ENCODE data around the gene CALU.

DNA sequence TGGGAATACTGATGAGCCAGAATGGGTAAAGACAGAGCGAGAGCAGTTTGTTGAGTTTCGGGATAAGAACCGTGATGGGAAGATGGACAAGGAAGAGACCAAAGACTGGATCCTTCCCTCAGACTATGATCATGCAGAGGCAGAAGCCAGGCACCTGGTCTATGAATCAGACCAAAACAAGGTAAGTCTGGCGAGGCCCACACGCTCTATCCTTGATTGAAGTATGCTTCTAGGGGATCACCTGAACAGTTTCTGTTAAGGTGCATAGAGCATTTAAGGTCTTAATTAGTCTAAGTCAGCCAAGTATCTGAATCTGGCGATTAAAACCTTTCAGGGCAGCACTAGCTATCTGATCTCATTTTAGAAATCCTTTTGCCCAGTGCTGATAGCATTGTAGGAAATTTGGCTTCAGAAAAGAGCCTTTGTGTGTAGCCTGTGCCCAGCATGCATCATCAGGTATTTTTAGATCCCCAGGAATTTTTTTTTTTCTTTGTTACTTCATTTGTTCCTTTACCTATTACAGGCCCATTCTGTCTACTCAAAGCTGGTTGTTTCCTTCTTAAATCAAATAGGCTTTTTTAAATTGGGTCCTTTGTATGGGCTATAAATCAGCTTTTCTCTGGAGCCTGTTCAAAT is 28.4 kb downstream of the CALU start:
- TF ChIP-seq, protein P1, sequence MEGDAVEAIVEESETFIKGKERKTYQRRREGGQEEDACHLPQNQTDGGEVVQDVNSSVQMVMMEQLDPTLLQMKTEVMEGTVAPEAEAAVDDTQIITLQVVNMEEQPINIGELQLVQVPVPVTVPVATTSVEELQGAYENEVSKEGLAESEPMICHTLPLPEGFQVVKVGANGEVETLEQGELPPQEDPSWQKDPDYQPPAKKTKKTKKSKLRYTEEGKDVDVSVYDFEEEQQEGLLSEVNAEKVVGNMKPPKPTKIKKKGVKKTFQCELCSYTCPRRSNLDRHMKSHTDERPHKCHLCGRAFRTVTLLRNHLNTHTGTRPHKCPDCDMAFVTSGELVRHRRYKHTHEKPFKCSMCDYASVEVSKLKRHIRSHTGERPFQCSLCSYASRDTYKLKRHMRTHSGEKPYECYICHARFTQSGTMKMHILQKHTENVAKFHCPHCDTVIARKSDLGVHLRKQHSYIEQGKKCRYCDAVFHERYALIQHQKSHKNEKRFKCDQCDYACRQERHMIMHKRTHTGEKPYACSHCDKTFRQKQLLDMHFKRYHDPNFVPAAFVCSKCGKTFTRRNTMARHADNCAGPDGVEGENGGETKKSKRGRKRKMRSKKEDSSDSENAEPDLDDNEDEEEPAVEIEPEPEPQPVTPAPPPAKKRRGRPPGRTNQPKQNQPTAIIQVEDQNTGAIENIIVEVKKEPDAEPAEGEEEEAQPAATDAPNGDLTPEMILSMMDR (conservative IDR thresholded peaks at IDR 0.05; ENCODE audit: low read depth in 2 of 2), result no peak
- TF ChIP-seq POLR2AphosphoS5 (IDR thresholded peaks at IDR 0.05; ENCODE audit: low read depth), result no peak
- TF ChIP-seq ZNF114 (CRISPR knock-in tag; IDR thresholded peaks at IDR 0.05), result no peak
- TF ChIP-seq, protein P2, sequence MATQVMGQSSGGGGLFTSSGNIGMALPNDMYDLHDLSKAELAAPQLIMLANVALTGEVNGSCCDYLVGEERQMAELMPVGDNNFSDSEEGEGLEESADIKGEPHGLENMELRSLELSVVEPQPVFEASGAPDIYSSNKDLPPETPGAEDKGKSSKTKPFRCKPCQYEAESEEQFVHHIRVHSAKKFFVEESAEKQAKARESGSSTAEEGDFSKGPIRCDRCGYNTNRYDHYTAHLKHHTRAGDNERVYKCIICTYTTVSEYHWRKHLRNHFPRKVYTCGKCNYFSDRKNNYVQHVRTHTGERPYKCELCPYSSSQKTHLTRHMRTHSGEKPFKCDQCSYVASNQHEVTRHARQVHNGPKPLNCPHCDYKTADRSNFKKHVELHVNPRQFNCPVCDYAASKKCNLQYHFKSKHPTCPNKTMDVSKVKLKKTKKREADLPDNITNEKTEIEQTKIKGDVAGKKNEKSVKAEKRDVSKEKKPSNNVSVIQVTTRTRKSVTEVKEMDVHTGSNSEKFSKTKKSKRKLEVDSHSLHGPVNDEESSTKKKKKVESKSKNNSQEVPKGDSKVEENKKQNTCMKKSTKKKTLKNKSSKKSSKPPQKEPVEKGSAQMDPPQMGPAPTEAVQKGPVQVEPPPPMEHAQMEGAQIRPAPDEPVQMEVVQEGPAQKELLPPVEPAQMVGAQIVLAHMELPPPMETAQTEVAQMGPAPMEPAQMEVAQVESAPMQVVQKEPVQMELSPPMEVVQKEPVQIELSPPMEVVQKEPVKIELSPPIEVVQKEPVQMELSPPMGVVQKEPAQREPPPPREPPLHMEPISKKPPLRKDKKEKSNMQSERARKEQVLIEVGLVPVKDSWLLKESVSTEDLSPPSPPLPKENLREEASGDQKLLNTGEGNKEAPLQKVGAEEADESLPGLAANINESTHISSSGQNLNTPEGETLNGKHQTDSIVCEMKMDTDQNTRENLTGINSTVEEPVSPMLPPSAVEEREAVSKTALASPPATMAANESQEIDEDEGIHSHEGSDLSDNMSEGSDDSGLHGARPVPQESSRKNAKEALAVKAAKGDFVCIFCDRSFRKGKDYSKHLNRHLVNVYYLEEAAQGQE (IDR thresholded peaks at IDR 0.05; ENCODE audit: unreplicated experiment), result no peak
- no peak for TF ChIP-seq EZH2phosphoT487 (IDR thresholded peaks at IDR 0.05; ENCODE audit: unreplicated experiment)
- TF ChIP-seq CREB1 (CRISPR knock-in tag; IDR thresholded peaks at IDR 0.05; ENCODE audit: low read depth), result no peak
- no peak for TF ChIP-seq EZH2 (IDR thresholded peaks at IDR 0.05; ENCODE audit: low read depth, unreplicated experiment)
- no peak for TF ChIP-seq JUNB (IDR thresholded peaks at IDR 0.05; ENCODE audit: unreplicated experiment)

All from GM23338 (cell line).